H1 (cell line): ENCODE data around the gene KLF6. TPM values are rescaled to one million over a fixed set of nuclear protein-coding genes. Genes with fewer than 3 reads are reported as not detected.
A peak's percentile ranks its signal among the peaks of the same experiment; 100 is the strongest.

Experiments
- CTCF ChIA-PET: fragments of 300-600 bp; sonication (Branson Sonifier 250); formaldehyde crosslinking; loops from one replicate; lab custom pipeline; 2021; ENCODE audit not compliant: partially characterized antibody; lab: Charles Lee
- POLR2A ChIA-PET: fragments of 300-600 bp; sonication (Branson Sonifier 250); formaldehyde crosslinking; loops from one replicate; lab custom pipeline; 2021; ENCODE audit warnings: inconsistent platforms; ENCODE audit not compliant: partially characterized antibody; lab: Charles Lee
- DNase-seq, 2 experiments: peaks; one replicate each; pipeline versions ENCODE4 v3.0.0 to v3.0.0-alpha.2; 2010 to 2022; ENCODE audit warnings: low spot score in 2 of 2, low read depth in 1 of 2, mixed read lengths in 1 of 2
- FAIRE-seq: peaks from 2 replicates; lab custom pipeline; 2011; peaks lifted over from hg19 to GRCh38; lab: Jason Lieb, UNC
- H2AFZ ChIP-seq: 2 replicates; pipeline ENCODE4 v1.8.1; 2012; ENCODE audit warnings: low read length, inconsistent platforms
- H2AK5ac ChIP-seq: 2 replicates; pipeline ENCODE4 v1.6.1; 2013; ENCODE audit warnings: low read depth, low read length
- H2BK120ac ChIP-seq: replicated peaks from 2 replicates; pipeline ENCODE3; 2013; ENCODE audit warnings: low read depth, low read length, inconsistent platforms
- H2BK12ac ChIP-seq: 2 replicates; pipeline ENCODE4 v1.6.1; 2013; ENCODE audit warnings: low read depth, low read length
- H2BK15ac ChIP-seq: 2 replicates; pipeline ENCODE4 v1.6.1; 2013; ENCODE audit warnings: low read length
- H2BK20ac ChIP-seq: 2 replicates; pipeline ENCODE4 v1.6.1; 2013; ENCODE audit warnings: low read length
- H2BK5ac ChIP-seq: 2 replicates; pipeline ENCODE4 v1.6.1; 2013; ENCODE audit warnings: low read depth, low read length
- H3K14ac ChIP-seq: 2 replicates; pipeline ENCODE4 v1.6.1; 2013; ENCODE audit warnings: inconsistent platforms; ENCODE audit not compliant: insufficient read length
- H3K18ac ChIP-seq: 2 replicates; pipeline ENCODE4 v1.6.1; 2013; ENCODE audit warnings: low read length; ENCODE audit errors: extremely low read depth
- H3K23ac ChIP-seq: 2 replicates; pipeline ENCODE4 v1.6.1; 2013; ENCODE audit warnings: inconsistent platforms; ENCODE audit not compliant: insufficient read length
- H3K23me2 ChIP-seq: 2 replicates; pipeline ENCODE4 v1.6.1; 2013; ENCODE audit warnings: low read depth, low read length
- H3K27ac ChIP-seq: 2 replicates; pipeline ENCODE4 v1.6.1; 2011; ENCODE audit warnings: low read depth, low read length, inconsistent platforms
- H3K27me3 ChIP-seq, 4 experiments: replicated peaks in 1 of 4; 1 replicate in 1 of 4; 2 replicates in 3 of 4; pipeline versions ENCODE4 v1.6.1 to v1.8.1; 2011 to 2013; ENCODE audit warnings: low read length in 3 of 4, mild to moderate bottlenecking in 3 of 4, inconsistent platforms in 2 of 4, mixed read lengths in 2 of 4, moderate library complexity in 1 of 4; ENCODE audit not compliant: control insufficient read depth in 3 of 4, insufficient read depth in 3 of 4; ENCODE audit errors: extremely low read depth in 1 of 4
- H3K36me3 ChIP-seq, 4 experiments: 2 replicates each; pipeline versions ENCODE4 v1.6.1 to v1.8.1; 2011 to 2013; ENCODE audit warnings: mild to moderate bottlenecking in 4 of 4, low read length in 3 of 4, moderate library complexity in 2 of 4, control low read depth in 1 of 4, inconsistent platforms in 1 of 4; ENCODE audit not compliant: insufficient read depth in 4 of 4, control insufficient read depth in 2 of 4
- H3K4ac ChIP-seq: replicated peaks from 2 replicates; pipeline ENCODE3; 2013; ENCODE audit warnings: low read length, low read depth, mixed read lengths, inconsistent platforms; ENCODE audit not compliant: insufficient read length
- H3K4me1 ChIP-seq, 4 experiments: replicated peaks in 1 of 4; 1 replicate in 1 of 4; 2 replicates in 3 of 4; pipeline versions ENCODE4 v1.6.1 to v1.8.1; 2011 to 2013; ENCODE audit warnings: low read length in 3 of 4, inconsistent platforms in 2 of 4, mixed read lengths in 1 of 4; ENCODE audit not compliant: insufficient read depth in 4 of 4, control insufficient read depth in 3 of 4
- H3K4me2 ChIP-seq, 2 experiments: 2 replicates each; pipeline versions ENCODE4 v1.6.1 to v1.8.1; 2011 to 2013; ENCODE audit warnings: low read depth in 2 of 2, low read length in 2 of 2, control low read depth in 1 of 2, inconsistent platforms in 1 of 2, mild to moderate bottlenecking in 1 of 2; ENCODE audit not compliant: insufficient read depth in 1 of 2
- H3K4me3 ChIP-seq, 4 experiments: fragments of 200-600, 300-600 bp in 1 of 4; sonication (generic), shearing (Covaris generic), sonication (Bioruptor Twin) in 1 of 4; 2 replicates each; pipeline versions ENCODE4 v1.5.1 to v1.8.1; 2011 to 2016; ENCODE audit warnings: low read length in 4 of 4, low read depth in 3 of 4, control low read depth in 2 of 4, inconsistent platforms in 2 of 4, mild to moderate bottlenecking in 2 of 4, mixed read lengths in 1 of 4, moderate library complexity in 1 of 4; ENCODE audit not compliant: insufficient read depth in 2 of 4; ENCODE audit errors: extremely low read depth in 1 of 4
- H3K56ac ChIP-seq: replicated peaks from 2 replicates; pipeline ENCODE3; 2013; ENCODE audit warnings: low read depth, mild to moderate bottlenecking, mixed read lengths, low read length, inconsistent platforms; ENCODE audit not compliant: insufficient read length
- H3K79me1 ChIP-seq: 2 replicates; pipeline ENCODE4 v1.6.1; 2013; ENCODE audit warnings: low read depth, low read length, control low read depth
- H3K79me2 ChIP-seq, 2 experiments: 2 replicates each; pipeline versions ENCODE4 v1.6.1 to v1.8.1; 2012 to 2013; ENCODE audit warnings: low read length in 2 of 2, mild to moderate bottlenecking in 2 of 2, inconsistent platforms in 1 of 2; ENCODE audit not compliant: insufficient read depth in 2 of 2, control insufficient read depth in 1 of 2
- H3K9ac ChIP-seq, 4 experiments: replicated peaks in 1 of 4; 1 replicate in 1 of 4; 2 replicates in 3 of 4; pipeline versions ENCODE4 v1.6.1 to v1.8.1; 2011 to 2013; ENCODE audit warnings: low read depth in 3 of 4, low read length in 3 of 4, control low read depth in 2 of 4, mild to moderate bottlenecking in 2 of 4, moderate library complexity in 2 of 4, inconsistent platforms in 1 of 4; ENCODE audit errors: extremely low read depth in 1 of 4
- H3K9me3 ChIP-seq, 2 experiments: 2 replicates each; pipeline versions ENCODE4 v1.6.1 to v1.8.1; 2012 to 2013; ENCODE audit warnings: mild to moderate bottlenecking in 2 of 2, moderate library complexity in 2 of 2, control low read depth in 1 of 2, inconsistent platforms in 1 of 2, low read depth in 1 of 2, low read length in 1 of 2, mixed read lengths in 1 of 2; ENCODE audit not compliant: insufficient read depth in 2 of 2
- H4K20me1 ChIP-seq, 2 experiments: replicated peaks in 1 of 2; 2 replicates each; pipeline versions ENCODE3 to v1.8.1; 2011 to 2013; ENCODE audit warnings: inconsistent platforms in 2 of 2, low read length in 2 of 2, mild to moderate bottlenecking in 1 of 2; ENCODE audit not compliant: insufficient read depth in 2 of 2, control insufficient read depth in 1 of 2
- H4K5ac ChIP-seq: 2 replicates; pipeline ENCODE4 v1.6.1; 2013; ENCODE audit warnings: low read length, low read depth, mixed read lengths, inconsistent platforms; ENCODE audit not compliant: insufficient read length
- H4K8ac ChIP-seq: 2 replicates; pipeline ENCODE4 v1.8.0; 2013; ENCODE audit warnings: mild to moderate bottlenecking, moderate library complexity, low read length, inconsistent platforms; ENCODE audit not compliant: insufficient read depth; ENCODE audit errors: extremely low read depth
- H4K91ac ChIP-seq: replicated peaks from 2 replicates; pipeline ENCODE3; 2013; ENCODE audit warnings: low read length, mixed read lengths, inconsistent platforms; ENCODE audit not compliant: insufficient read length
- CEBPB ChIP-seq: IDR thresholded peaks from 2 replicates; pipeline ENCODE4 v1.6.1; 2012; ENCODE audit warnings: low read depth, low read length
- CHD1 ChIP-seq: IDR thresholded peaks from 2 replicates; pipeline ENCODE4 v1.6.1; 2012; ENCODE audit warnings: low read depth, low read length, improper control_type of control experiment
- MAX ChIP-seq: IDR thresholded peaks from 2 replicates; pipeline ENCODE4 v1.6.1; 2012; ENCODE audit warnings: inconsistent platforms
- NRF1 ChIP-seq: IDR thresholded peaks from 2 replicates; pipeline ENCODE4 v1.6.1; 2011; ENCODE audit warnings: mild to moderate bottlenecking, low read depth, low read length, improper control_type of control experiment
- POLR2AphosphoS5 ChIP-seq: IDR thresholded peaks from 2 replicates; pipeline ENCODE4 v1.6.1; 2011; ENCODE audit warnings: low read depth, low read length
- SIRT6 ChIP-seq: IDR thresholded peaks from one replicate; pipeline ENCODE4 v1.7.1; 2012; ENCODE audit warnings: low read length, inconsistent platforms
- SP4 ChIP-seq: IDR thresholded peaks from 2 replicates; pipeline ENCODE4 v1.6.1; 2012; ENCODE audit warnings: low read length, inconsistent platforms
- ZNF274 ChIP-seq: IDR thresholded peaks from 2 replicates; pipeline ENCODE4 v1.7.0; 2012; ENCODE audit warnings: low read length, borderline replicate concordance; ENCODE audit errors: extremely low read depth
- WGBS, 2 experiments: shearing (Covaris generic) in 1 of 2; methylation state at CpG; one replicate each; pipeline versions ENCODE4 v1.1.6 to v1.1.7; 2013 to 2015; ENCODE audit warnings: low lambda C conversion rate in 2 of 2, mixed read lengths in 2 of 2, inconsistent platforms in 1 of 2, low coverage in 1 of 2, missing lambda C conversion rate in 1 of 2; ENCODE audit not compliant: insufficient replicate concordance in 2 of 2, insufficient coverage in 1 of 2, insufficient read length in 1 of 2; ENCODE audit errors: extremely low coverage in 1 of 2, missing lambda C conversion rate in 1 of 2; 5-methylcytosine and 5-hydroxymethylcytosine counted together
- polyA plus RNA-seq, 7 experiments: library from polyadenylated mRNA; depleted of rRNA in 3 of 7; stranded (reverse) in 5 of 7; unstranded in 2 of 7; fragments of >200 nt in 5 of 7; fragments of 200-250 nt in 2 of 7; gene quantifications; 1 replicate in 5 of 7; 2 replicates in 1 of 7; 4 replicates in 1 of 7; pipeline versions ENCODE4 v1.2.1 to v1.2.3, GENCODE V29; 2011 to 2013; ENCODE audit warnings: missing spikeins in 2 of 7, mixed read lengths in 2 of 7
- total RNA-seq: library from RNA; stranded (reverse); fragmentation: NEBNext Ultra II Directional; extraction: Animal tissue kit (Norgen Biotek cat#: 25700); gene quantifications from 2 replicates; pipeline ENCODE4 v1.2.1, GENCODE V29; 2021
- TF ChIP-seq, protein P1 (sequence below), 3 experiments: IDR thresholded peaks; 1 replicate in 2 of 3; 2 replicates in 1 of 3; pipeline versions ENCODE4 v1.5.1 to v1.6.1; 2011; ENCODE audit warnings: low read length in 3 of 3, mild to moderate bottlenecking in 3 of 3, inconsistent platforms in 2 of 3, low read depth in 1 of 3, moderate library complexity in 1 of 3; ENCODE audit not compliant: insufficient read depth in 1 of 3; ENCODE audit errors: control extremely low read depth in 1 of 3

The KLF6 gene
- total and polyA plus RNA-seq, 2 of the 8 experiments (the other 6 are each of a cell fraction or from before 2014, with no cell fraction given) = 5.7 to 19.5 TPM

DNA sequence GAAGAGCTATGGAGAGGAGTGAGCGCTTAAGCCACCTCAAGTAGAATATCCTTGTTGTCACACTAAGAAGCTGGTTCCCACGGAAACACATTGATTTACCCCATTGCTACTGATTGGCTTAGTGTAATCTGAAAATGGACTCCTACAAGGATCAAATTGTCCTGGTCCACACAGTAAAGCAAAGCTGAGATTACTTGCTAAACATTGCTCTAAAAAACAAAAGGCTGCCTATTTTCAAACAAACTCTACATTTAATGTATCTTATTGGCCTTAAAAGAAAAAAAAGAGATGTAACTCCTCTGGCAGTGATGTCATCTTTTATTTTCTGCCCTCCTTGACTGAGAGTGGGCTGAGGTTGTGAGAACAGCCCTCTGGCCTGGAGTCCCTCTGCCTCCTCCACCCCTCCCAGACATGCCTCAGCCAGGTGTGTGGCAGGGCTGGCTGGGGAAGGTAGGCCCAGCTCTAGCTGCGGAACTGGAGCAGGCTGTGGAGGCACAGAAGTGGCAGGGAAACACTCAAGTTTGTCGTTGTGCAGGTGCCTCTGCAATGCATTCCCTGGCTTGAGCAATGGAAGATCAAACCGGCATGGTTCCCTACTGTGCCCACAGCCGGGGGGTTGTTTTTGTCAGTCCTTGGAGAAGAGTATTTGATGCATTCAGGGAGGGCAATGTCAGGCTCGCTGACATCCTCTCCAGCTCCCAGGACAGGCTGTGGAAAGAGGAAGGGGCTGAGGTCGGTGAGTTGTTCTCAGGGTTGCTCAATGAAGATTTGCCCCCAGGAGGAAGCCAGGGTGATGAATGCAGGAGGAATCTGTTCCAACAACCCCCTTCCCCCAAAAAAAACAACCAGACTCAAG, 9.1 kb downstream of the KLF6 start:
- H3K79me2 ChIP-seq = peaks cover 0 to 23% of the 10 kb centered on the region in 2 experiments; a peak in 2 of 4 replicates
- no peak overlapping the region for H3K18ac ChIP-seq
- ChIA-PET CTCF (interaction anchor here (0.7 to 1.0 kb wide), 4 partner anchors 10 to 376 kb away, joined by 3 read pairs; no protein-coding TSS in a partner anchor), POLR2A (interaction anchor here (0.6 to 4.4 kb wide), 5 partner anchors 9 to 112 kb away, joined by 3 to 43 read pairs (median 3); partner anchors contain the start of gene KLF6)
- no peak overlapping the region; the same call in 1 of the 2 replicates for H2BK5ac ChIP-seq
- H4K20me1 ChIP-seq = peaks cover 3 to 10% of the 10 kb centered on the region in 2 experiments
- H3K79me1 ChIP-seq = peaks cover 11% of the 10 kb centered on the region
- no peak overlapping the region for H3K9ac ChIP-seq
- H3K9me3 ChIP-seq = no peaks in the 10 kb centered on the region
- H3K4me2 ChIP-seq = 0 out of 4 replicates have a peak overlapping the region, but pooled peaks of 1 of the 2 experiments have one; percentile 20
- H3K56ac ChIP-seq = no peak overlapping the region
- H2BK15ac ChIP-seq = no peak overlapping the region
- no peaks in the 10 kb centered on the region for H3K27me3 ChIP-seq
- H3K4ac ChIP-seq = no peak overlapping the region
- H2AK5ac ChIP-seq = no peak overlapping the region
- peak overlapping the region; percentile 70 for H3K27ac ChIP-seq
- DNase-seq (peak in 1 of 2 experiments; percentile 56), FAIRE-seq (no peak)
- H2BK12ac ChIP-seq = no peak overlapping the region; the same call in 1 of the 2 replicates
- no peaks in the 10 kb centered on the region for H3K23me2 ChIP-seq
- peaks cover 0 to 10% (median 5%) of the 10 kb centered on the region in 4 experiments; a peak in 6 of 7 replicates for H3K4me1 ChIP-seq
- H3K14ac ChIP-seq = no peak overlapping the region
- H4K5ac ChIP-seq = no peak overlapping the region
- WGBS, 2 experiments = 42% methylated on average over 7 of the region's 8 CpGs; no CpG with 5 or more reads in 1 of the 2 experiments
- no peak overlapping the region for H4K8ac ChIP-seq
- H3K4me3 ChIP-seq = no peak overlapping the region
- no peak overlapping the region for H2BK20ac ChIP-seq
- H4K91ac ChIP-seq = no peak overlapping the region
- no peak overlapping the region for H3K23ac ChIP-seq
- H2BK120ac ChIP-seq = no peak overlapping the region
- peaks cover 20 to 42% (median 35%) of the 10 kb centered on the region in 4 experiments for H3K36me3 ChIP-seq
- H2AFZ ChIP-seq = no peak overlapping the region
- TF ChIP-seq NRF1 (no peak), MAX (no peak), CEBPB (0 out of 2 replicates have a peak, but pooled peaks have one; percentile 40), SIRT6 (no peak), CHD1 (no peak), POLR2AphosphoS5 (peak; percentile 77), ZNF274 (no peak), SP4 (no peak)
- TF ChIP-seq, protein P1, sequence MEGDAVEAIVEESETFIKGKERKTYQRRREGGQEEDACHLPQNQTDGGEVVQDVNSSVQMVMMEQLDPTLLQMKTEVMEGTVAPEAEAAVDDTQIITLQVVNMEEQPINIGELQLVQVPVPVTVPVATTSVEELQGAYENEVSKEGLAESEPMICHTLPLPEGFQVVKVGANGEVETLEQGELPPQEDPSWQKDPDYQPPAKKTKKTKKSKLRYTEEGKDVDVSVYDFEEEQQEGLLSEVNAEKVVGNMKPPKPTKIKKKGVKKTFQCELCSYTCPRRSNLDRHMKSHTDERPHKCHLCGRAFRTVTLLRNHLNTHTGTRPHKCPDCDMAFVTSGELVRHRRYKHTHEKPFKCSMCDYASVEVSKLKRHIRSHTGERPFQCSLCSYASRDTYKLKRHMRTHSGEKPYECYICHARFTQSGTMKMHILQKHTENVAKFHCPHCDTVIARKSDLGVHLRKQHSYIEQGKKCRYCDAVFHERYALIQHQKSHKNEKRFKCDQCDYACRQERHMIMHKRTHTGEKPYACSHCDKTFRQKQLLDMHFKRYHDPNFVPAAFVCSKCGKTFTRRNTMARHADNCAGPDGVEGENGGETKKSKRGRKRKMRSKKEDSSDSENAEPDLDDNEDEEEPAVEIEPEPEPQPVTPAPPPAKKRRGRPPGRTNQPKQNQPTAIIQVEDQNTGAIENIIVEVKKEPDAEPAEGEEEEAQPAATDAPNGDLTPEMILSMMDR (IDR thresholded peaks at IDR 0.05; ENCODE audit: control extremely low read depth in 1 of 3, insufficient read depth in 1 of 3, low read depth in 1 of 3, low read length in 3 of 3) = no peak
